Stimulated activated CD4-positive, alpha-beta T cell treated with anti-CD3 and anti-CD28 coated beads, Interleukin-2, amount 100 ng/mL, for 48 hours (primary cell): ENCODE data around the gene PDCD11.
"Not testable (repeated sequence)": the region's sequence is repeated elsewhere in the genome, so short reads cannot be mapped to it uniquely, and the experiment has no call there.

ENCODE experiments used
- DNase-seq, 2 donors: peaks; one replicate each; pipeline ENCODE4 v3.0.0-alpha.2; 2020

PDCD11 gene

GRCh38 chr10:103396067-103396788 is at the start of gene PDCD11, which contains the start of gene ATP5MK:
Gene PDCD11, plus strand, starts transcription at chr10:103396626. Its CDS starts 1,801 bp downstream, at chr10:103398427.
Gene ATP5MK, minus strand, starts transcription at chr10:103396475. Its CDS starts 4,018 bp downstream, at chr10:103392457.
- peak; percentile 93 to 97 for DNase-seq

- no peak for DNase-seq
Measured at GRCh38 chr10:103350175-103350516, 46.3 kb upstream of the PDCD11 start.

- DNase-seq = peak; percentile 70 to 74
Measured at GRCh38 chr10:103350517-103351260, 45.7 kb upstream of the PDCD11 start, which contains the start of gene PCGF6. Gene PCGF6, minus strand, starts transcription at chr10:103351140. Its CDS starts 74 bp downstream, at chr10:103351066.

GRCh38 chr10:103353281-103353680 is 43.1 kb upstream of the PDCD11 start:
- DNase-seq = no peak

- not testable (repeated sequence) for DNase-seq
Measured at GRCh38 chr10:103354567-103354966, 41.9 kb upstream of the PDCD11 start.

- no peak for DNase-seq
Measured at GRCh38 chr10:103355906-103356599, 40.4 kb upstream of the PDCD11 start.

GRCh38 chr10:103359493-103359892 is 36.9 kb upstream of the PDCD11 start:
- DNase-seq = not testable (repeated sequence)

GRCh38 chr10:103360791-103361190 is 35.6 kb upstream of the PDCD11 start:
- DNase-seq = not testable (repeated sequence)

GRCh38 chr10:103367379-103367781 is 29.0 kb upstream of the PDCD11 start:
- DNase-seq = no peak

GRCh38 chr10:103367782-103368518 is 28.5 kb upstream of the PDCD11 start, which contains the start of gene TAF5:
Gene TAF5, plus strand, starts transcription at chr10:103367976. Its CDS starts 14 bp downstream, at chr10:103367990.
- peak; percentile 79 to 87 for DNase-seq

GRCh38 chr10:103373544-103373943 is 22.9 kb upstream of the PDCD11 start:
- DNase-seq = no peak

- no peak for DNase-seq
Measured at GRCh38 chr10:103374263-103374662, 22.2 kb upstream of the PDCD11 start.

GRCh38 chr10:103382769-103383168 is 13.7 kb upstream of the PDCD11 start:
- DNase-seq = no peak

GRCh38 chr10:103394180-103394579 is 2.2 kb upstream of the PDCD11 start:
- DNase-seq = no peak

- DNase-seq = peak in 1 of 2 donors; percentile 6
Measured at GRCh38 chr10:103395754-103396066, 716 bp upstream of the PDCD11 start.

- DNase-seq = no peak
Measured at GRCh38 chr10:103396789-103397087, 312 bp downstream of the PDCD11 start.

GRCh38 chr10:103397191-103397825 is 882 bp downstream of the PDCD11 start:
- no peak for DNase-seq

GRCh38 chr10:103413564-103413963 is 17.1 kb downstream of the PDCD11 start:
- no peak for DNase-seq

- DNase-seq = no peak
Measured at GRCh38 chr10:103415581-103415980, 19.2 kb downstream of the PDCD11 start.

GRCh38 chr10:103416436-103417147 is 20.2 kb downstream of the PDCD11 start:
- peak; percentile 19 to 30 for DNase-seq

- not testable (repeated sequence) for DNase-seq
Measured at GRCh38 chr10:103417148-103417469, 20.7 kb downstream of the PDCD11 start.

- DNase-seq = no peak
Measured at GRCh38 chr10:103417601-103418000, 21.2 kb downstream of the PDCD11 start.
